H7 (cell line): ENCODE measurements around the gene KCNG1. TPM values are rescaled to one million over a fixed set of nuclear protein-coding genes. Genes with fewer than 3 reads are reported as not detected.

Source experiments
- DNase-seq: peaks from one replicate; pipeline ENCODE4 v3.0.0; 2012
- H3K27me3 ChIP-seq: 2 replicates; pipeline ENCODE4 v1.6.0; 2011; ENCODE audit warnings: mild to moderate bottlenecking, low read length; ENCODE audit not compliant: control insufficient read depth, insufficient read depth
- H3K36me3 ChIP-seq: replicated peaks from 2 replicates; pipeline ENCODE4 v1.5.1; 2011; ENCODE audit warnings: low read length; ENCODE audit not compliant: control insufficient read depth, insufficient read depth
- H3K4me3 ChIP-seq: 2 replicates; pipeline ENCODE4 v1.5.1; 2011; ENCODE audit warnings: low read depth, mild to moderate bottlenecking, control low read depth, low read length, moderate library complexity; ENCODE audit not compliant: insufficient read depth
- total RNA-seq: library from RNA; depleted of rRNA; stranded (reverse); fragments of >200 nt; shearing (Covaris generic); gene quantifications from 2 replicates; pipeline ENCODE4 v1.2.3, GENCODE V29; 2014

The KCNG1 gene
- total RNA-seq, 1 experiment from 2014 or later: 174 TPM

- Histone ChIP-seq H3K27me3 (peaks cover 28% of the 10 kb centered on the region), H3K4me3 (no peak overlapping the region), H3K36me3 (no peaks in the 10 kb centered on the region)
- DNase-seq: no peak
These were observed 4.3 kb upstream of the KCNG1 start for GRCh38 chr20:51027035-51027795.

- peaks cover 32% of the 10 kb centered on the region for H3K27me3 ChIP-seq
These were observed 3.4 kb upstream of the KCNG1 start for GRCh38 chr20:51026269-51026668.

GRCh38 chr20:51024761-51025160, 1.9 kb upstream of the KCNG1 start:
- Histone ChIP-seq H3K4me3 (no peak overlapping the region), H3K36me3 (no peaks in the 10 kb centered on the region), H3K27me3 (peaks cover 32% of the 10 kb centered on the region)
- DNase-seq: no peak

More at GRCh38 chr20:51026269-51026668, 3.4 kb upstream of the KCNG1 start:
- H3K36me3 ChIP-seq: no peaks in the 10 kb centered on the region
- no peak for DNase-seq
- H3K4me3 ChIP-seq: no peak overlapping the region

GRCh38 chr20:51023617-51024155, 779 bp upstream of the KCNG1 start:
- Histone ChIP-seq H3K36me3 (no peaks in the 10 kb centered on the region), H3K27me3 (peaks cover 31% of the 10 kb centered on the region), H3K4me3 (peak overlapping the region; percentile 89)
- peak; percentile 71 for DNase-seq

GRCh38 chr20:51022227-51022802, 592 bp downstream of the KCNG1 start:
- H3K4me3 ChIP-seq: peak overlapping the region; percentile 89
- H3K27me3 ChIP-seq: peaks cover 28% of the 10 kb centered on the region
- H3K36me3 ChIP-seq: no peaks in the 10 kb centered on the region
- peak; percentile 79 for DNase-seq

- Histone ChIP-seq H3K36me3 (no peaks in the 10 kb centered on the region), H3K4me3 (peak overlapping the region; percentile 89; the same call in 1 of the 2 replicates), H3K27me3 (peaks cover 28% of the 10 kb centered on the region)
- peak; percentile 72 for DNase-seq
These were observed 1.6 kb downstream of the KCNG1 start for GRCh38 chr20:51021067-51022025.

- peak overlapping the region; percentile 89; the same call in 1 of the 2 replicates for H3K4me3 ChIP-seq
- no peaks in the 10 kb centered on the region for H3K36me3 ChIP-seq
- peaks cover 28% of the 10 kb centered on the region for H3K27me3 ChIP-seq
- peak; percentile 63 for DNase-seq
These were observed 2.2 kb downstream of the KCNG1 start for GRCh38 chr20:51020657-51021056.

- H3K27me3 ChIP-seq: peaks cover 28% of the 10 kb centered on the region
- no peak overlapping the region for H3K4me3 ChIP-seq
- DNase-seq: no peak
- no peaks in the 10 kb centered on the region for H3K36me3 ChIP-seq
These were observed 3.0 kb downstream of the KCNG1 start for GRCh38 chr20:51019656-51020592.

- no peak for DNase-seq
- H3K36me3 ChIP-seq: no peaks in the 10 kb centered on the region
- H3K27me3 ChIP-seq: peaks cover 5% of the 10 kb centered on the region; the same call in 1 of the 2 replicates
- H3K4me3 ChIP-seq: no peak overlapping the region
These were observed 5.7 kb downstream of the KCNG1 start for GRCh38 chr20:51017251-51017650.

- no peak for DNase-seq
- Histone ChIP-seq H3K36me3 (no peaks in the 10 kb centered on the region), H3K27me3 (no peaks in the 10 kb centered on the region; the same call in 1 of the 2 replicates), H3K4me3 (no peak overlapping the region)
These were observed 6.4 kb downstream of the KCNG1 start for GRCh38 chr20:51016521-51016920.

GRCh38 chr20:51014797-51015722, 7.8 kb downstream of the KCNG1 start:
- Histone ChIP-seq H3K27me3 (no peaks in the 10 kb centered on the region), H3K4me3 (no peak overlapping the region), H3K36me3 (no peaks in the 10 kb centered on the region)
- peak; percentile 94 for DNase-seq

- DNase-seq: no peak
- Histone ChIP-seq H3K27me3 (no peaks in the 10 kb centered on the region), H3K36me3 (no peaks in the 10 kb centered on the region), H3K4me3 (no peak overlapping the region)
These were observed 9.2 kb downstream of the KCNG1 start for GRCh38 chr20:51013577-51014330.
